ENCODE results near the gene MRPS25. TPM values are rescaled to one million over a fixed set of nuclear protein-coding genes. Genes with fewer than 3 reads are reported as not detected.

The MRPS25 gene
- total RNA-seq, 6 donors from 2014 or later = 39.8 to 149 (median 56.9) TPM

DNA sequence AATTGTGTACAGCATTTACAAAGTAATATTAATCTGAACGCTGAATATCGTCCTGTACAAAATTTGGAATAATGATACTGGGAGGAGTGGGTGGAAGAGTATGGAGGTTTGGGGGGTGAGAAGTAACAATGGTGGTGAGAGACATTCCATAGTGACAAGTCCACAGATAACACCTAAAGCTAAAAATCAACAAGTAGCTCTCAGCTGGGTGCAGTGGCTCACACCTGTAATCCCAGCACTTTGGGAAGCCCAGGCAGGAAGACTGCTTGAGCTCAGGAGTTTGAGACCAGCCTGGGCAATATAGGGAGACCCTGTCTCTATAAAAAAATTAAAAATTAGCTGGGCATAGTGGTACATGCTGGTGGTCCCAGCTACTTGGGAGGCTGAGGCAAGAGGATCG is 5.1 kb downstream of the MRPS25 start:
- TF ChIP-seq EP300 (IDR thresholded peaks at IDR 0.05) (no peak), POLR2A (IDR thresholded peaks at IDR 0.05) (no peak), POLR2AphosphoS5 (IDR thresholded peaks at IDR 0.05) (no peak)
- TF ChIP-seq, protein P1, sequence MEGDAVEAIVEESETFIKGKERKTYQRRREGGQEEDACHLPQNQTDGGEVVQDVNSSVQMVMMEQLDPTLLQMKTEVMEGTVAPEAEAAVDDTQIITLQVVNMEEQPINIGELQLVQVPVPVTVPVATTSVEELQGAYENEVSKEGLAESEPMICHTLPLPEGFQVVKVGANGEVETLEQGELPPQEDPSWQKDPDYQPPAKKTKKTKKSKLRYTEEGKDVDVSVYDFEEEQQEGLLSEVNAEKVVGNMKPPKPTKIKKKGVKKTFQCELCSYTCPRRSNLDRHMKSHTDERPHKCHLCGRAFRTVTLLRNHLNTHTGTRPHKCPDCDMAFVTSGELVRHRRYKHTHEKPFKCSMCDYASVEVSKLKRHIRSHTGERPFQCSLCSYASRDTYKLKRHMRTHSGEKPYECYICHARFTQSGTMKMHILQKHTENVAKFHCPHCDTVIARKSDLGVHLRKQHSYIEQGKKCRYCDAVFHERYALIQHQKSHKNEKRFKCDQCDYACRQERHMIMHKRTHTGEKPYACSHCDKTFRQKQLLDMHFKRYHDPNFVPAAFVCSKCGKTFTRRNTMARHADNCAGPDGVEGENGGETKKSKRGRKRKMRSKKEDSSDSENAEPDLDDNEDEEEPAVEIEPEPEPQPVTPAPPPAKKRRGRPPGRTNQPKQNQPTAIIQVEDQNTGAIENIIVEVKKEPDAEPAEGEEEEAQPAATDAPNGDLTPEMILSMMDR (IDR thresholded peaks at IDR 0.05) = no peak
- H3K9me3 ChIP-seq = no peaks in the 10 kb centered on the region

DNA sequence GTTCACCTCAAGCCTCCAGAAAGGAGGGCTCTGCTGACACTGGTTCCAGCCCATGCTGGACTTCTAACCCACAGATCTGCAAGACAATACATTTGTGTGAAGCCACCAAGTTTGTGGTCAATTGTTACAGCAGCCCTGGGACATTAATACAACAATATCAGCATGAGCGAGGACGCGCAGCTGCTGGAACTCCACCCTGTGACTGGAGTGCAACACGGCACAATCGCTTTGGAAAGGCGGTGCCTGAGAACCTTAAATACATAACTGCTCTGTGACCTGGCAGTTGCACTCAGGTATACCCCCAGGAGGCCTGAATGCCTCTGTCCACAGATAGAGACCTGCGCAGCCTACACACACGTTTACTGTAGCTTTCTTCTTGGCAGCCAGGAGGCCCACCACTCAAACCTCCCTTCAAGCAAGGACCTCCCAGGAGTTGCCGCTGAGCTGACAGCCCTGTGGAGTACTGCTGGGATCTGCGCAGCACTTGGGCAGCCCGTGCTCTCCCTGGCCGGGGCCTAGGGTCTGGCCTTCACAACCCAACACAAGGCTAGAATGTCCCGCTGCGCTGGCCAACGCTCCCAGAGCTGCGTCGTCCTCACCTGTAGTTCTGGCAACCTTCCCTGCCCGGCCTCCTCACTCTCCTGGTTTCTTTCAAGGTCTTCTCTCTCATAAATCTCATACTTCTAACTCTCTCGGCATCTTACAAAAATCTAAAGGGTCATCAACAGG is 8.3 kb downstream of the MRPS25 start:
- peak in 1 of 2 donors; percentile 34 for ATAC-seq (ENCODE audit: low FRiP score in 2 of 2)
- 95 to 96% methylated on average over 19 of the region's 19 CpGs for WGBS, 2 donors
- no peak for DNase-seq
- peaks cover 5 to 45% (median 33%) of the 10 kb centered on the region in 4 donors for H3K36me3 ChIP-seq
- TF ChIP-seq EP300 (IDR thresholded peaks at IDR 0.05) (no peak), POLR2AphosphoS5 (IDR thresholded peaks at IDR 0.05) (no peak), POLR2A (IDR thresholded peaks at IDR 0.05) (no peak)
- TF ChIP-seq, protein P1 (IDR thresholded peaks at IDR 0.05) = no peak
- H3K9me3 ChIP-seq = no peaks in the 10 kb centered on the region
- H3K27ac ChIP-seq = no peak overlapping the region
- no peak overlapping the region for H3K4me3 ChIP-seq
- H3K4me1 ChIP-seq = peaks cover 0 to 2% (median under 1%) of the 10 kb centered on the region in 4 donors
- no peaks in the 10 kb centered on the region for H3K27me3 ChIP-seq

More for the DNA sequence above, 5.1 kb downstream of the MRPS25 start:
- Histone ChIP-seq H3K4me3 (no peak overlapping the region), H3K36me3 (peaks cover 5 to 31% (median 17%) of the 10 kb centered on the region in 4 donors), H3K27me3 (no peaks in the 10 kb centered on the region), H3K27ac (no peak overlapping the region), H3K4me1 (peaks cover 11 to 19% (median 15%) of the 10 kb centered on the region in 4 donors)
- 95 to 98% methylated on average over 3 of the region's 3 CpGs for WGBS, 2 donors
- DNase-seq (no peak), ATAC-seq (ENCODE audit: low FRiP score in 2 of 2) (no peak)

- peaks cover 0 to 7% (median 5%) of the 10 kb centered on the region in 4 donors for H3K4me1 ChIP-seq
- 88 to 94% methylated on average over 8 of the region's 8 CpGs for WGBS, 2 donors
- DNase-seq = no peak
- no peaks in the 10 kb centered on the region for H3K9me3 ChIP-seq
- ATAC-seq (ENCODE audit: low FRiP score in 2 of 2) = no peak
- no peak overlapping the region for H3K27ac ChIP-seq
- no peaks in the 10 kb centered on the region for H3K27me3 ChIP-seq
- TF ChIP-seq EP300 (IDR thresholded peaks at IDR 0.05) (no peak), POLR2A (IDR thresholded peaks at IDR 0.05) (no peak), POLR2AphosphoS5 (IDR thresholded peaks at IDR 0.05) (no peak)
- TF ChIP-seq, protein P1 (IDR thresholded peaks at IDR 0.05) = no peak
- no peak overlapping the region for H3K4me3 ChIP-seq
- peaks cover 5 to 63% (median 41%) of the 10 kb centered on the region in 4 donors for H3K36me3 ChIP-seq
Observed at GRCh38 chr3:15055019-15055557, 10.0 kb downstream of the MRPS25 start.

GRCh38 chr3:15053541-15053940 is 11.6 kb downstream of the MRPS25 start:
- Histone ChIP-seq H3K36me3 (peaks cover 14 to 71% (median 50%) of the 10 kb centered on the region in 4 donors), H3K9me3 (no peaks in the 10 kb centered on the region), H3K27ac (no peak overlapping the region), H3K4me1 (peaks cover 0 to 7% (median 5%) of the 10 kb centered on the region in 4 donors), H3K27me3 (no peaks in the 10 kb centered on the region), H3K4me3 (no peak overlapping the region)
- DNase-seq = no peak
- WGBS, 2 donors = 90 to 95% methylated on average over 4 of the region's 4 CpGs
- TF ChIP-seq EP300 (IDR thresholded peaks at IDR 0.05) (no peak), POLR2A (IDR thresholded peaks at IDR 0.05) (no peak), POLR2AphosphoS5 (IDR thresholded peaks at IDR 0.05) (no peak)
- TF ChIP-seq, protein P1 (IDR thresholded peaks at IDR 0.05) = no peak
- no peak for ATAC-seq (ENCODE audit: low FRiP score in 2 of 2)
